HepG2 (cell line): ENCODE results near the gene RNF168. TPM values are rescaled to one million over a fixed set of nuclear protein-coding genes. Genes with fewer than 3 reads are reported as not detected.
"Not testable (repeated sequence)": the region's sequence is repeated elsewhere in the genome, so short reads cannot be mapped to it uniquely, and the experiment has no call there.

Experiments used
- ATAC-seq: fragments of 200-7000 bp; cut with Tn5 transposase; 3 replicates; pipeline ENCODE4 v1.9.1; 2020; ENCODE audit warnings: mild to moderate bottlenecking, moderate library complexity
- BruUV-seq: library from RNA; stranded (reverse); fragments of 400-500 nt; replicated peaks from 2 replicates; lab custom pipeline; 2021; lab: Mats Ljungman, UMichigan
- CTCF ChIA-PET: fragments of 300-600 bp; formaldehyde crosslinking; extraction: SDS; loops from one replicate; lab custom pipeline; 2021; ENCODE audit warnings: low total read pairs, inconsistent platforms, low intra/inter-chr PET ratio; lab: Yijun Ruan, JAX
- POLR2A ChIA-PET: fragments of 350-600 bp; sonication (Branson Sonifier 250); formaldehyde crosslinking; loops from one replicate; lab custom pipeline; 2020; ENCODE audit warnings: antibody characterized with exemption, inconsistent platforms; lab: Yijun Ruan, JAX
- DNase-seq: peaks from one replicate; pipeline ENCODE4 v3.0.0-alpha.2; 2015; ENCODE audit warnings: low spot score
- FAIRE-seq: peaks from 3 replicates; lab custom pipeline; 2011; peaks lifted over from hg19 to GRCh38; lab: Jason Lieb, UNC
- H2AFZ ChIP-seq: one replicate; pipeline ENCODE4 v1.6.1; 2011; ENCODE audit warnings: low read length, inconsistent platforms
- H3K27ac ChIP-seq: fragments of 300-600 bp; 3 replicates; pipeline ENCODE4 v1.8.0; 2011; ENCODE audit warnings: mixed run types, mild to moderate bottlenecking, mixed read lengths, low read length, inconsistent platforms; ENCODE audit not compliant: insufficient read depth; ENCODE audit errors: extremely low read length
- H3K27me3 ChIP-seq, 2 experiments: fragments of 200-600 bp in 1 of 2; 2 replicates in 1 of 2; 3 replicates in 1 of 2; pipeline versions ENCODE4 v1.6.0 to v1.8.0; 2011; ENCODE audit warnings: low read length in 2 of 2, mild to moderate bottlenecking in 2 of 2, moderate library complexity in 2 of 2, inconsistent platforms in 1 of 2; ENCODE audit not compliant: insufficient read depth in 2 of 2, control insufficient read depth in 1 of 2
- H3K36me3 ChIP-seq, 2 experiments: fragments of 200-600 bp in 1 of 2; replicated peaks in 1 of 2; 2 replicates in 1 of 2; 3 replicates in 1 of 2; pipeline versions ENCODE4 v1.5.1 to v1.8.0; 2011; ENCODE audit warnings: low read length in 2 of 2, inconsistent platforms in 1 of 2; ENCODE audit not compliant: insufficient read depth in 2 of 2, control insufficient read depth in 1 of 2
- H3K4me1 ChIP-seq: 2 replicates; pipeline ENCODE4 v1.5.1; 2012; ENCODE audit warnings: low read length, inconsistent platforms; ENCODE audit not compliant: insufficient read depth
- H3K4me2 ChIP-seq: 2 replicates; pipeline ENCODE4 v1.6.0; 2011; ENCODE audit warnings: low read depth, low read length, inconsistent platforms
- H3K4me3 ChIP-seq, 3 experiments: fragments of 200-600 bp in 1 of 3; sonication (generic), shearing (Covaris generic) in 1 of 3; replicated peaks in 1 of 3; 2 replicates each; pipeline ENCODE4 v1.5.1; 2011 to 2016; ENCODE audit warnings: low read length in 3 of 3, inconsistent platforms in 2 of 3, low read depth in 2 of 3, mild to moderate bottlenecking in 2 of 3, control low read depth in 1 of 3, mixed read lengths in 1 of 3; ENCODE audit not compliant: insufficient read depth in 1 of 3
- H3K79me2 ChIP-seq: one replicate; pipeline ENCODE4 v1.6.1; 2011; ENCODE audit warnings: low read length, inconsistent platforms; ENCODE audit not compliant: insufficient read depth
- H3K9ac ChIP-seq: 2 replicates; pipeline ENCODE4 v1.6.0; 2011; ENCODE audit warnings: mild to moderate bottlenecking, low read depth, low read length, inconsistent platforms; ENCODE audit not compliant: insufficient read depth
- H3K9me3 ChIP-seq: 2 replicates; pipeline ENCODE4 v1.5.1; 2012; ENCODE audit warnings: mild to moderate bottlenecking, low read length
- H4K20me1 ChIP-seq: 2 replicates; pipeline ENCODE4 v1.6.0; 2011; ENCODE audit warnings: inconsistent platforms, mild to moderate bottlenecking, low read length, moderate library complexity; ENCODE audit not compliant: insufficient read depth
- ATRX ChIP-seq: sonication (generic); formaldehyde crosslinking; IDR thresholded peaks from 2 replicates; pipeline ENCODE4 v1.4.0; 2020; ENCODE audit warnings: missing genetic modification reagents, borderline replicate concordance
- HDAC1 ChIP-seq: sonication (generic); formaldehyde crosslinking; IDR thresholded peaks from 2 replicates; pipeline ENCODE4 v1.5.1; 2020; ENCODE audit warnings: mild to moderate bottlenecking, missing genetic modification reagents
- RNF219 ChIP-seq: sonication (generic); formaldehyde crosslinking; IDR thresholded peaks from 2 replicates; pipeline ENCODE4 v1.5.0; 2020; ENCODE audit warnings: mild to moderate bottlenecking, missing genetic modification reagents
- ZBTB3 ChIP-seq: sonication (generic); formaldehyde crosslinking; IDR thresholded peaks from 2 replicates; pipeline ENCODE4 v1.4.0; 2020; ENCODE audit warnings: low read depth, mild to moderate bottlenecking, moderate library complexity, missing genetic modification reagents, borderline replicate concordance
- ZNF674 ChIP-seq: sonication (generic); formaldehyde crosslinking; IDR thresholded peaks from 2 replicates; pipeline ENCODE4 v1.5.0; 2020; ENCODE audit warnings: low read depth, mild to moderate bottlenecking, missing genetic modification reagents
- ZNF737 ChIP-seq: sonication (generic); formaldehyde crosslinking; IDR thresholded peaks from 2 replicates; pipeline ENCODE4 v1.5.0; 2020; ENCODE audit warnings: missing genetic modification reagents, mild to moderate bottlenecking, borderline replicate concordance
- WGBS: methylation state at CpG from one replicate; pipeline ENCODE4 v1.1.6; 2017; ENCODE audit warnings: low lambda C conversion rate; 5-methylcytosine and 5-hydroxymethylcytosine counted together
- in situ Hi-C: cut with HindIII; loops from 2 replicates; pipeline ENCODE4 v1.10.0; 2017; ENCODE audit warnings: low pct_unique_long_range_greater_than_20kb; ENCODE audit not compliant: extremely low pct_ligation_motif_present
- intact Hi-C: fragments of 100-400 bp; cut with micrococcal nuclease; formaldehyde crosslinking; loops from one replicate; pipeline ENCODE4 v1.10.0; 2022; ENCODE audit not compliant: unreplicated experiment
- polyA plus RNA-seq, 8 experiments: library from polyadenylated mRNA; depleted of rRNA in 3 of 8; stranded (reverse) in 7 of 8; unstranded in 1 of 8; fragments of >200 nt; fragmentation: Illumina TruSeq in 4 of 8; extraction: Trizol in 4 of 8; gene quantifications; 2 replicates each; pipeline versions ENCODE4 v1.2.1 to v1.2.3, GENCODE V29; 2011 to 2016; ENCODE audit warnings: low read depth in 4 of 8, missing spikeins in 1 of 8, mixed read lengths in 1 of 8; ENCODE audit not compliant: insufficient read depth in 1 of 8
- total RNA-seq, 5 experiments: library from RNA; depleted of rRNA; stranded (reverse); fragments of >200 nt; fragmentation: Illumina TruSeq; extraction: Trizol; gene quantifications; 2 replicates each; pipeline ENCODE4 v1.2.3, GENCODE V29; 2016; ENCODE audit warnings: low read depth in 1 of 5
- TF ChIP-seq, protein P1 (sequence below): sonication (generic); formaldehyde crosslinking; IDR thresholded peaks from 2 replicates; pipeline ENCODE4 v1.8.0; 2022; ENCODE audit warnings: missing genetic modification reagents, mild to moderate bottlenecking, moderate library complexity, borderline replicate concordance

The RNF168 gene
- total and polyA plus RNA-seq, 2 of the 13 experiments (the other 11 are each of a cell fraction or from before 2014, with no cell fraction given) = 3.7 to 22.9 TPM

DNA sequence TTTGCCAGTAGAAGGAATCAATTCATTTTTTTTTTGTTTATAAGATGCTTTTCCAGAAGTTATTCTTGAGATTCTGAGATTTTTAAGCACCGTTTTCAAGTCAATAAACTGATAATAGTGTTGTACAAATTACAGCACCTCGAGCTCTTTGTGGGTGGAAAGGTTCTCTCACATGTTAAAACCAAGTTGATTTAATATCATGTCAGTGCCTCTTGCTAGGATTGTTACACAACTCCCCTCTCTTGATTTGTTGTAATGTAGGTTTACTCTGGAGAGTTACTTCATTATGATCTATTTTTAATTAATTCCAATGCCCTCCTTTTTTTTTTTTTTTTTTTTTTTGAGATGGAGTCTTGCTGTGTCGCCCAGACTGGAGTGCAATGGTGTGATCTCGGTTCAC, 45.5 kb downstream of the RNF168 start (continued):
- TF ChIP-seq ZBTB3 = no peak

GRCh38 chr3:196457470-196457869, 46.1 kb downstream of the RNF168 start:
- H4K20me1 ChIP-seq, H3K27ac ChIP-seq, H3K4me3 ChIP-seq, H3K9ac ChIP-seq, CTCF ChIA-PET, H3K36me3 ChIP-seq, H3K79me2 ChIP-seq, BruUV-seq, ATAC-seq, intact Hi-C loops, DNase-seq, H3K4me2 ChIP-seq, in situ Hi-C loops, FAIRE-seq, H3K27me3 ChIP-seq, H2AFZ ChIP-seq, H3K9me3 ChIP-seq, H3K4me1 ChIP-seq: not testable (repeated sequence)
- POLR2A ChIA-PET = interaction anchor here (0.7 to 1.1 kb wide), 2 partner anchors 27 to 29 kb away, joined by 4 read pairs; no protein-coding TSS in a partner anchor
- WGBS = 61% methylated on average over 5 of the region's 7 CpGs

GRCh38 chr3:196454935-196455334, 48.6 kb downstream of the RNF168 start:
- no TSS peak for BruUV-seq
- Histone ChIP-seq H3K4me3 (no peak overlapping the region), H3K79me2 (no peaks in the 10 kb centered on the region), H3K9me3 (no peaks in the 10 kb centered on the region), H3K27me3 (no peaks in the 10 kb centered on the region; a peak in 1 of 5 replicates), H2AFZ (no peak overlapping the region), H3K36me3 (no peaks in the 10 kb centered on the region), H3K4me1 (no peaks in the 10 kb centered on the region), H3K9ac (no peak overlapping the region), H3K4me2 (no peak overlapping the region), H3K27ac (no peak overlapping the region), H4K20me1 (no peaks in the 10 kb centered on the region)
- 62% methylated on average over 6 of the region's 6 CpGs for WGBS
- DNase-seq (no peak), ATAC-seq (no peak), FAIRE-seq (no peak)
- intact Hi-C loops = no loop called here
- POLR2A ChIA-PET = interaction anchor here (0.9 kb wide), 1 partner anchor 23 kb away, joined by 3 read pairs; the partner anchor contains the start of gene UBXN7
- CTCF ChIA-PET = no interaction called here
- in situ Hi-C loops = no loop called here
- TF ChIP-seq, protein P1, sequence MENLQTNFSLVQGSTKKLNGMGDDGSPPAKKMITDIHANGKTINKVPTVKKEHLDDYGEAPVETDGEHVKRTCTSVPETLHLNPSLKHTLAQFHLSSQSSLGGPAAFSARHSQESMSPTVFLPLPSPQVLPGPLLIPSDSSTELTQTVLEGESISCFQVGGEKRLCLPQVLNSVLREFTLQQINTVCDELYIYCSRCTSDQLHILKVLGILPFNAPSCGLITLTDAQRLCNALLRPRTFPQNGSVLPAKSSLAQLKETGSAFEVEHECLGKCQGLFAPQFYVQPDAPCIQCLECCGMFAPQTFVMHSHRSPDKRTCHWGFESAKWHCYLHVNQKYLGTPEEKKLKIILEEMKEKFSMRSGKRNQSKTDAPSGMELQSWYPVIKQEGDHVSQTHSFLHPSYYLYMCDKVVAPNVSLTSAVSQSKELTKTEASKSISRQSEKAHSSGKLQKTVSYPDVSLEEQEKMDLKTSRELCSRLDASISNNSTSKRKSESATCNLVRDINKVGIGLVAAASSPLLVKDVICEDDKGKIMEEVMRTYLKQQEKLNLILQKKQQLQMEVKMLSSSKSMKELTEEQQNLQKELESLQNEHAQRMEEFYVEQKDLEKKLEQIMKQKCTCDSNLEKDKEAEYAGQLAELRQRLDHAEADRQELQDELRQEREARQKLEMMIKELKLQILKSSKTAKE (CRISPR knock-in tag) = no peak
- no peak for TF ChIP-seq ZNF737 (CRISPR knock-in tag)
- no peak for TF ChIP-seq ATRX (CRISPR knock-in tag)
- TF ChIP-seq RNF219 (CRISPR knock-in tag) = no peak
- no peak for TF ChIP-seq ZNF674 (CRISPR knock-in tag)
- no peak for TF ChIP-seq HDAC1 (CRISPR knock-in tag)
